Measurements from ENCODE around the gene CDO1.
A peak's percentile ranks its signal among the peaks of the same experiment; 100 is the strongest.

Gene CDO1

DNA sequence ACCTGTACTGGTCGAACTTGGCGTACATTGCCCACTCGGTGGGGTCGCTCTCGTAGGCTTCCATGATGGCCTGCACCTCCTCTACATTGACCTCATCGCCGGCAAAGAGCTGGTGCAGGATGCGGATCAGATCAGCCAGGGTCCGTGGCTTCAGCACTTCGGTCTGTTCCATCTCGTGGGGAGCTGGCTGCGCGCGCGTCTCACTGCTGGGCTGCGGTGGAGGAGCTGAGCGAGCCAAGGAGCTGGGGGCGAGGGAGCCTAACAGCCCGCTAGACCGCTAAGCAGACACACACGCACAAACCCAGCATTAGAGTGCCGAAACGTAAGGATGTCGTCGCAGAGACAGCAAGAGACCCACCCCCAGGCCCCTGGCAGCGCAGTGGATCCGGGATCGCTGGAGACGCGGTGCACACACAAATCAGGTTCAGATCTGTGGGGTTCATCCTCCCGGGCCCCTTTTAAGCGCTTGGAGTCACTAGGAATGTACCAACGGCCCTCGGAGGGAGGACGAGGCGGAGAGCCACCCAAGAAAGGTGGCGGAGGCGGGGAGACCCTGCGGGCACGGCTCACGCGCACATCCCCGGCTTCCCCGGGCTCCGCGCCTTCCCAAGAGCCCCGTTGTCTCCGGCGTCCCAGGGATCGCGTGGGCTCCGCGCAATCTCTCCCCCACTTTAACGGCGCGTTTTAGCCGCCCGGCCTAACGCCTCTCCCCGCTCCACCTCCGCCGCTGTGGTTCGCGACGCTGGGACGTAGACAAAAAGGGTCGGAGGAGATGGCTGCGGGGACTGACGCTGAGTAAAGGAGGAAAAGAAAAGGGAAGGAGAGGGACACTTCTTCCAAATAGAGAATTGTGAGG lies at the start of gene CDO1:
Gene CDO1 (minus strand): TSS at position 434 of the 856 bp plus-strand sequence. CDS start 262 bp downstream, at position 172.
- no peak for DNase-seq

DNA sequence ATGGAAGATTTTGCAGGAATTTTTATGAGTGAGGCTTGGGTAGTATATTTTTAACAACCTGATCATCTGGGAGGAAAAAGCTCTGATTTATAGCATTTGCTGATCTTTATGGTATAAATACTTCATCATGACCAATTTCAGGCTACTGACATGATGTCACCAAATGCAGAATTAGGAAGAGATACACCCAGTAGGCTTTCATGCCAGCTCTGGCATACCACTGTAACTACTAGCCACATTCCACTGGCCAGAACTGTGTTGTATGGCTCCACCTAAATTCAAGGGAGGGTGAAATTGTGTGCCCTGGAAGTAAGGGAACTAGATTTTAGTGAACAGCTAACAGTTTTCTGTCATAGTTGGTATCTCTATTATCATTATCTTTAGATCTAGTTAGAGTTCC lies 42.9 kb upstream of the CDO1 start:
- DNase-seq: no peak

DNA sequence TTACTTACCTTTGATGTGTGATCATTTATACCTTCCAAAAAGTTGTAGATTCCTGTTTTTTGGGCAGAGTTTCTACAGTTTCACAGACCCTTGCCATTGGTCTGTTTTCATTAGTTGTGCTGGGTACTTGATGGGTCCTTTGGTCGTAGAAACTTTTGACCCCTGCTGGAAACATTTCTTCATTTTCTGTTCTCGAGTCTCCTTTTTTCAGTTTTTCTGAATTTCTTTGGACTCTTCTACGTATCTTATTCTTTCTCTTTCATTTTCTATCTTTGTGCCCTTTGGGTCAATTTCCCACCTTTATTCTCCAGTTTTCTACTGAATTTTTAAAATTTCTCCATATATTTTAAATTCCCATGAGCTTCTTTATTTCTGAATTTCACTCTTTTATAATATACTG lies 41.9 kb upstream of the CDO1 start:
- no peak for DNase-seq

DNA sequence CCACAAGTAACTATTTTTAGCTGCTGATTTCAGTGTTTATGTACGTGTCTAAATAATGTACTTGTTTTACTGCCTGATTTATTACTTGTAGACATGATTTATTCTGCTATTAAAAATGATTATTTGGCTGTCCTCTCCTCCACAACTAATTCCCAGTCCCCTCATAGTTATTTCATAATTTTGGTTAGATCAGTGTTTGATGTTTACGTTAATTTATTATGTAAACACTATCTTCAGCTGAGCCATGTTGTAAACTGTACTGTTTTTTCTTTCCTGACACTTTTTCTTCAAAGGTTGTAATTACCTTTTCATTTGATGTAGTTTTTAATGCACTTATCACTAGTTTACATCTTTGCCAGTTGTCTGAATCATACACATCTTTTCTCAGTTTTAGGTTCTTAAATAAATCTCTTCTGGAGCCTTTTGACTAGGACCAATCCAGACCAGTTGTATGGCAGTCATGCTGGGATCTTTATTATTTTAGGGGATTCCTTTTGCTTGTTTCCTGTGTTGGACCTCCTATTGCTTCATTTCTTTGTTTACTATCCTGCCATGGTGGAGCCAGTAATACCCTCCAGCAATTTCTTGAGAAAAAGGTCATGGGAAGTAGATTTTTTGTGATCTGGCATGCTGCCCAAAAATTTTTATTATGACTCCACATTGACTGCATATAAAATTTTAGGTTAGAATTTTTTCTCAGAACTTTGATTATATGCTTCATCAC lies 41.3 kb upstream of the CDO1 start:
- no peak for DNase-seq

DNA sequence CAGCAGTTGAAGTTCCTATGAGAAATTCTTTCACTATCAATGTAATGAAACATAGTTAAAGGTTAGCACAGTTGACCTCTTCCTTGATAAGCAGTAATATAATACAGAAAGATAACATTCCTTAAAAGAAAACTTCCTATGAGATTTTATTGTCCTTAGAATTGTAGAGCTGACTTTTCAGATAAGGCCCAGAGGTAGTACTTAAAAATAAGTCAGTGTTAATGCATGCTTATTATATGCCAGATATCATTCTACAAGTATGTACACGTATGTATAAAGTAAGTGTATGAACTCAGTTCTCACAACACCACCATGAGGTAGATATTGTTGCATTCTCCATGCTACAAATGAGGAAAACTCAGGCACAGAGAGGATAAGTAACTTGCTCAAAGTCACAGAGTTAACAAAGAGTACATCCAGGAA lies 40.6 kb upstream of the CDO1 start:
- no peak for DNase-seq

DNA sequence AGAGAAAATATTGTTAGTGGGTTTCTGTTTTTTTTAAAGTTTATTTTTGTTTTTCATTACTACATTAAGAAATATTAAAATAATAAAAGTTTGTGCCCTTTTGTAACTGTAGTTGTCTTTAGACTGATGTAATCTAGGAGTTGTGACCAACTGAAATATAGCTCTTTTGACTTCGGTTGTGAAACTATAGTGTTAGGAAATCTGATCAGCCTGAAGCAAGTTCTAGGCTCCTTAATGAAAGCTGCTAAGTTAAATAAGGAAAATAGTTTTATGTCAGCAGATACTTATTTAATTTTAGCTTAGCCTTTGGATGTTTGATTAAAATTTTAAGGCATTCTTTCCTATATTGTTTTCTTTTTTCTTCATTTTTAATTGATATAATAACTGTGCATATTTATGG lies 39.5 kb upstream of the CDO1 start:
- DNase-seq: no peak

DNA sequence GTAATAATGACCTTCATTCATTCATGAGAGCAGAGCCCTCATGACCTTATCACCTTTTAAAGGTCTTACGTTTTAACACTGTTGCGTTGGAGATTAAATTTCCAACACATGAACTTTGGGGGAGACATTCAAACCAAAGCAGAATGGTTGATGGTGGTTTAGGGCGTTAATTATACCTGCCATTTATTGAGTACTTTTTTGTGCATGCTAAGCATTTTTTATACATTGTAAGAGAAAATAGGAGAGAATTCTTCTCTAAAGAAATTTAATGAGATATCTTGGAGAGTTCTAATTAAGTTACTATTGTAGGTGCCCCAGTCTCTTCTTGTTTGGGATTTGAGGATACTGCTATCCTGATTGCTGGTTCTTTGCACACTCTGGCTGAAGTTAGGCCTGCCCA lies 37.7 kb upstream of the CDO1 start:
- DNase-seq: no peak

DNA sequence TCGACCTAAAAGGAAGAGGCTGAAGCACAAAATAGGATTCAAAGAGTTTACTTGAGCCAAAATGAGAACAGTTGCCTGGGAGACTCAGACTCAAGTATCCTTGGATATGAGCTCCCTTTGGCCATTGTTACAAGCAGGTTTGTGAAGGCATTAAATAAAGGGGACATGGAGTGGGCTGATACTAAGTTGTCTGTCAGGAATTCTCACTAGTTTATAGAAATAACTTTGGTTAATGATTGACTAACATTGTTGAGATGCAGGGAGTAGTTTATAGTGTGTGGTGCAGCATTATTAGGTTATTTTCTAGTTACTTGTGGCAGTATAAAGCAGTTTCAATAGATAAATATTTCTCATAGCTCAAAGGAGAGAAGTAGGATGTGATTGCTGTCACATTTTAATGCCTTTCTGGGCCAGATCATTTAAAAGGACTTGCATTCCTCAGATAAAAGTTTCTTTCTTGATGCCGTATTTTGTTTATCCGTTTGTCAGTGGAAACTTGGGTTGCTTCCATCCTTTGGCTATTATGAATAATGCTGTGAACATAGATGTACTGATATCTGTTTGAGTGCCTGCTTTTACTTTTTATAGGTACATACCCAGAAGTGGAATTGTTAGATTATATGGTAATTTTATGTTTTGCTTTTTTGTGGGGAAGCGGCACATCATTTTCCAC lies 34.4 kb upstream of the CDO1 start:
- no peak for DNase-seq

DNA sequence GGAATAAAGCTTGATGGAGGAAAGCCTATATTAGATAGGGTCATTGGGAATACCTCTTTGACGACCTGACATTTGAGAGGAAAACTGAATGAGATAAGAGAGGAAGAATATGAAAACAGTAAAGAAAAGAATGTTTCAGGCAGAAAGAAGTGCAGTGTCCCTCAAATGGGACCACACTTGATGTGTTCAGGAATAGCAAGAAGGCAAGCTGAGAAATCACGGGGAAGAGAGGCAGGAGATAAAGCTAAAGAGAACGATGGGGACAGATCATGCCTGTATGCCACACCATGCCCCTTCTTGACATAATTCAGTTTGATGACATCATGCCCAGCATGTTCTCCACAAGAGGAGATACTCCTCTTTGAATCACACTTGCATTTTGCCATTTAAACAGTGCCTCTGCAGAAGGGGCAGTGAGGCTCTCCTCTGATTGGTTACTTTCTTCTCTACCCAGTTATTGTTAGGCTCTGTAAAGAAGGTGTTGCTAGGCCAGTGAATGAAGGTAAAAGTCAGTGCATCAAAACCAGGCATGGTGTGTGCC lies 32.9 kb upstream of the CDO1 start:
- DNase-seq: no peak

DNA sequence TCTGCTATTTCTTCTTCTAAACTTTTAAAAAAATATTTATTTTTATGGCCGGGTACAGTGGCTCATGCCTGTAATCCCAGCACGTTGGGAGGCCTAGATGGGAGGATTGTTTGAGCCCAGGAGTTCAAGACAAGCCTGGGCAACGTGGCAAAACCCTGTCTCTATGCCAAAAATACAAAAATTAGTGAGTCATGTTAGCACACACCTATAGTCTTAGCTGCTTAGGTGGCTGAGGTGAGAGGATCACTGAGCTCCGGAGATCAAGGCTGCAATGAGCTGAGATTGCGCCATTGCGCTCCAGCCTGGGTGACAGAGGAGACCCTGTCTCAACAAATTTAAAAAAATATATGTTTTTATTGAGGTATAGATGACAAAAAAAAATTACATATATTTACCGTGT lies 30.8 kb upstream of the CDO1 start:
- DNase-seq: no peak

DNA sequence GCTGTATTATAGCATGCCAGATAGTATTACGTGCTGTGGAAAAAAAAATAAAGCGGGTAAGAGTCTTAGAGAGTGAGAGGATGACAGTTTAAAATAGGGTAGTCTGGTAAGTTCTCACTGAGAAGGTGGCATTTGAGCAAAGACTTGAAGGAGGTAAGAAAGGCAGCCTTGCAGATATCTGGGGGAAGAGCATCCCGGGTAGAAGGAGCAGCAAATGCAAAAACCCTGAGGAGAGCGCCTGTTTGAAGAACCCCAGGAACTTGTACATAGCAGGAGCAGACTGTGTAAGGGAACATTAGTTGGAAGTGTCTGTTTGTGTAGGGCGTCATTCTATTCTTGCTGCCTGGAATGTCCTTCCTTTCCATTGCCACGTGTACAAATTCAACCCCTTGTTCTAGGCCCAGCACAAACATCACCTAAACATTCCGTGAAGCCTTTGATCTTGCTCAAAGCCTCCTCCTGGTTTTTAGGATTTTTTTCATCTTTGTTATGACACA lies 27.9 kb upstream of the CDO1 start:
- DNase-seq: no peak

DNA sequence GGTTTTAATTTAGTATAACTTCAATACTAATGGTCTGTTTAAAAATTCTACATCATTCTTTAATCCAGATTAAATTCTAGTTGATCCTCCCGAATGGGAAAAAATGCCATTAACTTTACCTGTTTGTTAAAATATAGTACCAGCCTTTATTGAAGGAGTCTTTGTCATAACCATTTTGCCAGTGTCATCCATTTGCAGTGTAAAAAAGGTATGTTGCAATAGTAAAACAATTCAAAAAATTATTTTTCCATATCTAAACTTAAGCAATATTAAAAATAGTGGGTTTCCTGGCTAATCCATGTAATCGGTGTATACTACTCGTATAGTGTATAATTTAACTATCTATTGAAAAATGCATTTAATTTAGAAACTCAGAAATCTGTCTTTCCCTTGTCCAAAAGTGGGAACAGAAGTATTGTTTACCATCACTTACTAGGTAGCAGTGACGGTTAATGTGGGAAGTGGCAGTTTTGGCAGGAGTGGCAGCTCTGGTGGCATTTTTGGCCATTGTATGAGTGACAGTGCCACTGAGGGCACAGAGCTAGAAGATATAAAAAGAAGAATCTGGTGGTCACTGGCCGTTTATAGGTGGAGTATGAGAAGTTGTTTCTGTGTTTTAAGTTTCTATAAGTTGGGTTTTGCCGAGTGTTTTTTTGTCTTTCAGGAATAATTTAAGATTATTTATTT lies 27.1 kb upstream of the CDO1 start:
- DNase-seq: no peak

DNA sequence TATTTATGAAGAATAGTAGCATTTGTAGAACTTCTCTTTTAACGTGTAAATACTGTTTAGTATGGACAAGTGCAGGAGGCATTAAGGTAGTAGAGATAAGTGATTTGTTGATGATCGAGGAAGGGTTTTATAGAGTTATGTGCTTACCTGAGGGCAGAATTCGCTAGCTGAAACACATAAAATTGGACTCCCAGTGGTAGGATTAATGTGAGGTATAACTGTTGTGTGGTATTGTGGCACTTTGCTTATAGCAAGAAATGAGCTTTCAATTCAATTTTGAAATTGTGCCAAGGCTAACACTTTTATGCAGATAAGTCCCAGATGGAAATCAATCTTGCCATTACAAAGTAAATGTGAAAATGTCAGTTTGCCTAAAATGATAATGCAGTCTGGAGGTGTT lies 26.5 kb upstream of the CDO1 start:
- no peak for DNase-seq

DNA sequence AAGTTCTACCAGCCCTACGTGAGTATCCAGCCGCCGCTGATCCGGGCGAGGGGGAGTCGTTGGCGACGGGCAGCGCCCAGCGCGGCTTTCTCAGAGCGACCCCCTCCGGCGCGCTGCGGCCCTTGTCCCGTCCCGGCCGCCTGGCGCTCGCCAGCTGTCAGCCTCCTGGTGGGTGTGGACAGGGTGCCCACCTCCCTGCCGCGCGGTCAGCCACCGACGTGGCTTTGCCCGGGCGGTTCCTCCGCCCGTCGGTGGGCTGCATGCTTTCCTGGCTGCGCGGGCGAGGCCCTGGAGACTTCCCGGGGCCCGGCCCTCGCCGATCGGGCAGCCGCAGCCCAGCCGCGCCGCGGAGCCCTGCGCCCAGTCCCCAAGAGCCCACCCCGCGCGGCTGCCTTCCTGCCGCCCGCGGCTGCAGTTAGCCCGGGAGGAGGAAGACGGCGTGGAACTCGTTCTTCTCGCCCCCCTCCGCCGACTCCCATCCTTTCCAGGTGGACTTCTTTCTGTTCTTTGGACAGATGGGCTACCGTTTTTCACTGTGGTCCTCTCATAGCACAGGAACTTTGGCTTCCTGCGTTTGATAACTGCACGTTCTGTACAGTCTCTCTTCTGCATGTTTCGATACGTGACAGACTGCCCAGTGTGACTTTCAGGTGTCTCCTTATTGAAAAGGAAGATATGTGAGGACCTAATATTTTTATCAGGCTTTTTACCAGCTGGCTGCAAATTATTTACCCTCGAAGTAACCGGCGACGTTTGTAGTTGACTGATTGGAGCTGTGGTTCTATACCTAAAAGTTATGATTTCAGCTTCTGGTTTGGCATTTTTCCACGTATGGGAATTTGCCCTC lies 25.9 kb upstream of the CDO1 start:
- DNase-seq: peak in 1 of 4 experiments; percentile 9

DNA sequence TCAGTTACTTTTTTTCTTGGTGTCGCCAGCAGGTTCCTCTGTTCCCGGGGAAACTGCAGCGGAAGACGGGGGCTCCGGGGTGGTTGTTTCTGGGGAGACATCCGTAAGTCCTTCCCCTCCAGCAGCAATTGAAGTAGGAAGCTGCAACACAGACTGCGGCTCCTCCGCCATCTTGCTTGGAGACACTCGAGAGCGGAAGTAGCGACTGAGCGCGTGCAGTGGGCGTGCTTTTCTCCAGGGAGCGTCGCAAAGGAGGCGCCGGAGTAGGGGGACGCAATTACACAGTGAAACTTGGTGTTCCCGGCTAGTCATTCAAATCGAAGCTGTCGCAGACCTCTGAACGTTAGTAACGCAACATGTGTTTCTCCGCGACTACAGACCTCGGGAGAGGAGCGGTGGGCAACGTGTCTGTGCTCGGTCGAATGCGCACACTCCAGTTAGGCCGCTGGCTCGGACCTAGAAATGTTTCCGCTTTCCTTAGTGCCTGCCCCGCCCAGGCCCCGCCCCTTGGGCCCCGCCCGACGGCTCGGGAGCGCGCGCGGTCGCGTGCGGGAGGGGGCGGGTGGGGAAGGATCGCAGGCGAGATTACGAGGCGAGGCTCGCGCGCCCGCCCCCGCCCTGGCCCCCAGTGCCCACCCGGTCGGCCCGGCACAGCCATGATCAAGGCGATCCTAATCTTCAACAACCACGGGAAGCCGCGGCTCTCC lies 25.1 kb upstream of the CDO1 start, which contains the start of the genes AP3S1 and ATG12:
Gene AP3S1 (plus strand): TSS at position 554 of the 707 bp plus-strand sequence. CDS start 103 bp downstream, at position 657.
Gene ATG12 (minus strand): TSS at position 184 of the 707 bp plus-strand sequence. CDS start 13 bp downstream, at position 171.
- peak; percentile 75 to 81 (median 78) for DNase-seq

DNA sequence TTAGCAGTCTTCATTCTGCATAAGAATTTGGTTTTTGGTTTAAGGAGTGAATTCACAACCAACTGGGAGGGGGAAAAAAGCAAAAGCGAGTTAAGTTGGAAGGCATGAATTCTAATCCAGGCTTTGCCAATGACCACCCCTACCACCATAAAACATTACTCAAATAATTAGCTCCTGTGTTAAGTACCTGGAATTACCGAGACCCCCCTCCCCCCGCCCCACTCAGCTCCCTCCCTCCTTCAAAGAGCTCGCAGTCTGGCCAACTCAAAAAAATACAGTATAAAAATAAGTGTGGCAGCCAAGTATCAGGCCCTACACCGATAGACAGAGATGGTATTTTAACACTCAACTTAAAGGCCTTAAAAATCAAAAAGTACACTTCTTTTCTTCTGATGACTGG lies 24.4 kb upstream of the CDO1 start:
- no peak for DNase-seq

DNA sequence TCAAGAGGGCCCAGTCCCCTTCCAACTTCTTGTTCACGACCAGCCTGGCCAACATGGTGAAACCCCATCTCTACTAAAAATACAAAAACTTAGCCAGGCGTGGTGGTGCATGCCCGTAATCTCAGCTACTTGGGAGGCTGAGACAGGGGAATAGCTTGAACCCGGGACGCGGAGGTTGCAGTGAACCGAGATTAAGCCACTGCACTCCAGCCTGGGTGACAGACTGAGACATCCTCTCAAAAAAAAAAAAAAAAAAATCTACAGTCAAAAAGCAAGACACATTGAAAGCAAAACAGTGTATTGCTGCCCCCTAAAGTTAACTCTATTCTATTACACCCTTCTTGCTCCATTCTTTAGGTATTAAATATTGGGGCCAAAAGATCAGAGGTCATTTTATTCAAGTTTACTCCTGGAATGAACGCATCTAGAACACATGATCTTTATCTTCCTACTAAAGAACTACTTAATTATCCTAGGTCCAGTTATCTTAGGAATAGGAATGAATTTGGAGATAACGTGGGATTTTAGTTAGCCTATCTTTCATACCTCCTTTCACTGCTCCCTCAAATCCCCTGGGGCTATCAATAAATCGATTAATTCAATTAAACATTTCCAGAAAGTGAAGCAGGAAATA lies 22.5 kb upstream of the CDO1 start:
- no peak for DNase-seq

DNA sequence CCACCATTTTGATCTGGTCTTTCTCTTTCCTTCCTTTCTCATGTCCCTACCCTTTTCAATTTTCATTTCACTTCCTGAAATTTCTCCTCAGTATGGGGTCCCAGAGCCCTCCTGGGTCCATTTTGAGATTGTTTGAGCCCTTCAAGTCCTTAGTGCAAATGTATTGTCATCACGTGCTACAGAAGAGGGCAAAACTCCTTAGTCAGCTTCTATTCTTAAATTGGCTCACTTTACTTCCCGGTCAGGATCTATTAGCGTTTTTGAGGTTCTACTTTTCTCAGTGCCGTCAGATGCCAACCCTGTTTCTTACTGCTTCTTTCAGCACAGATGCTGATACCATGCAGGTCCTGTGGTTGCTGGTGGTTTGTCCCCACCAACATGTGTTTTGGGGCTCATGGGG lies 19.0 kb upstream of the CDO1 start:
- DNase-seq: no peak

DNA sequence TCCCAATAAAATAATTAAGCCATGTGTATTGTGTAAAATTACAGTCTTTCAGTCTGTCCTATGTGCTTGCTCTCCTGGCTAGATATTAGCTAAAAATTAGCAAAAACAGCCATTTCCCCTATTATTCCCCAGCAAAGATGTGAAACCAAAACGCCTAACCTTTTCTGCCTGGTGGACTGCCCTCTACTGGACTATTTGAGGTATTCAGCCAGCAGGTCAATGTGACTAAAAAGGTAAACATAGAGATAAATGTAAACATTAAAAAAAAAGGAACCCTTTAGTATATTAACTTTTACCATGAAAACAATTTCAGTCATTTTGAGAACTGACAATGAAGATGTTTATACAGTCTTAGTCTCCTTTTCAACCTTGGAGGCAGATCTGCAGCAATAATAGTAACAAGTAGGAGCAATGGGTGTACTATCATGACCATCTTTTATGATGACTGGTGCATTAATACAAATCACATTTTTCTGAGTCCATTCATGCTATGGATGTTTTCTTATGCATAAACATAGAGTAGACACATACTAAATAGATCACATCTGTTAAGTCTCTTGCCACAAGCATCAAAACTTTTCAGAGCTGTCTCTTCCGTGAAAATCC lies 14.8 kb upstream of the CDO1 start:
- DNase-seq: no peak

DNA sequence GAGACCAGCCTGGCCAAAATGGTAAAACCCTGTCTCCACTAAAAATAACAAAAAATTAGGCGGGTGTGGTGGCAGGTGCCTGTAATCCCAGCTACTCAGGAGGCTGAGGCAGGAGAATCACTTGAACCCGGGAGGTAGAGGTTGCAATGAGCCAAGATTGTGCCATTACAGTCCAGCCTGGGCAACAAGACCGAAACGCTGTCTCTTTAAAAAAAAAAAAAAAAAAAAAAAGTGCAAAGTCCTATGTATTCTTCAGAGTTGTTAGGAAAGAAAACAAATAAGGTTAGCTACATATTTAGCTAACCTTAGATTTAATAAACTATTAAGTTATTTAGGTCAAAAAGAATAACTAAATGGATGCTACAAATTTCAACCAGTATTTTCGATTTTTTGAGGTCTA lies 13.5 kb upstream of the CDO1 start:
- DNase-seq: no peak

Measured in activated CD4-positive, CD25-positive, alpha-beta regulatory T cell (primary cell).